HG02885 (cell line): ENCODE measurements around the gene DLL4.
A peak's percentile ranks its signal among the peaks of the same experiment; 100 is the strongest.

Experiments
- ATAC-seq: cut with Tn5 transposase; IDR thresholded peaks from one replicate; pipeline ENCODE4 v1.9.1; 2021; ENCODE audit warnings: mild to moderate bottlenecking; ENCODE audit not compliant: unreplicated experiment, poor library complexity

The DLL4 gene

GRCh38 chr15:40928821-40929659 is at the start of gene DLL4:
DLL4 (plus strand) TSS chr15:40929340; CDS start chr15:40929669, 329 bp downstream.
- no peak for ATAC-seq

GRCh38 chr15:40879609-40880008 is 49.5 kb upstream of the DLL4 start:
- no peak for ATAC-seq

DNA sequence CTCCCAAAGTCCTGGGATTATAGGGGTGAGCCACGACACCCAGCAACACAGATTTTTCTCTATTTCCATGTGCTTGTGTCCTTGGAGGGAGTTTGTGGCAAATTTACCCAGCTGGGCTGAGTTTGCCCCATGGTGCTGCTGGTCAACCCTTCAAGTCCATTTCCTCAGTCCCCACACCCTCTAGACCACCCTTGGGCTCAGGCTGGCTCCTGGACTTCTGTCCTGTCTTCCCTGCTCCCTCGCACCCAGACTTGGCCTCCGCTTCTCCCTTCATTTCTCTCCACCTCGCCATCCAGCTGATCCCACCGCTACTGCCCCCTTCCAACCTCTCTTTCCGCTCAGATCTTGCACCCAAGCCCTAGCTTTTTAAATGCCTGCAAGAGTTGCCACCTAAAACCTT is 47.8 kb upstream of the DLL4 start:
- ATAC-seq: no peak

DNA sequence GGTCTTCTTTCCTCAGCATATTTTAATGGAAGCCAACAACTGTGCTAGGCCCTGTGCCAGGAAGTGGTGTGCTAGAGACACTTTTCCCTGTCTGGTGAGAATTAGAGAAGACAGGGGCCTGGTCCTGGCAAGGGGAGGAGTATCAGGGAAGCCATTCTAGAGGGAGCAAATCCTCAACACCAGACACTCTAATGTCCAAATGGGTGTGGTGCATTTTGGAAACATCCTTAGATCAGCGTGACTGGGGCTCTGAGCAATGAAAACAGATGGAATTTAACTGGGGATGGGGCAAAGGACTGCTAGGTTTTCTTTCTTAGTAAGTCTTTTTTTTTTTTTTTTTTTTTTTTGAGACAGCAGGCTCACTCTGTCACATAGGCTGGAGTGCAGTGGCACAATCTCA is 42.6 kb upstream of the DLL4 start:
- no peak for ATAC-seq

DNA sequence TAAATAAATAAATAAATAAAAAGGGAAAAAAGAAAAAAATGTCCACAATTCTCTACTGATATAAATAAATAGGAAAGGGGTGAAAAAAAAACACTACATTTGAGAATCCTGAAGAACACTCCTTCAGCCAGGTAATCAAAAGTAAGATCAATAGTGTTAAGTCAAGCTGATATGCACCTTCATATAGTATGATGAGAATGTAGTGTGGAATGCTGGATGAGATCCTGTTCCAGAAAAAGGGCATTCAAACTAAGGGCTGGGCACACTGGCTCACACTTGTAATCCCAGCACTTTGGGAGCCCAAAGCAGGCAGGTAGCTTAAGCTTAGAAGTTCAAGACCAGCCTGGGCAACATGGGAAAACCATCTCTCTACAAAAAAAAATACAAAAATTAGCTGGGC is 40.0 kb upstream of the DLL4 start:
- no peak for ATAC-seq

DNA sequence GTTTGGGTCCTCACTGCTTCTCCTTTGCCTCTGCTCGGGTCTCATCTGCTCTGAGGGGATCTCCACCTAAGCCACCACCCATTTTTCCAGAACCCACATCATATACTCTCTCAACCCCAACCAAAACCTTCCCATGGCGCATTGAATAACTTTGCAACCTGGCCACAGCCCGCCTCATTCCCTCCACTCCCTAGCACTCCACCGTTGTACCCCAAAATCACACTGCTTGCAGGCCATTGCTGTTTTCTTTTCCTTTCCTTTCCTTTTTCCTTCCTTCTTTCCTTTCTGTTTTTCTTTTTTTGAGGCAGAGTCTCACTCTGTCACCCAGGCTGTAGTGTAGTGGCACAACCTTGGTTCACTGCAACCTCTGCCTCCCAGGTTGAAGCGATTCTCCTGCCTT is 38.0 kb upstream of the DLL4 start:
- ATAC-seq: no peak

GRCh38 chr15:40891810-40892446 is 37.2 kb upstream of the DLL4 start:
- peak; percentile 27 for ATAC-seq

DNA sequence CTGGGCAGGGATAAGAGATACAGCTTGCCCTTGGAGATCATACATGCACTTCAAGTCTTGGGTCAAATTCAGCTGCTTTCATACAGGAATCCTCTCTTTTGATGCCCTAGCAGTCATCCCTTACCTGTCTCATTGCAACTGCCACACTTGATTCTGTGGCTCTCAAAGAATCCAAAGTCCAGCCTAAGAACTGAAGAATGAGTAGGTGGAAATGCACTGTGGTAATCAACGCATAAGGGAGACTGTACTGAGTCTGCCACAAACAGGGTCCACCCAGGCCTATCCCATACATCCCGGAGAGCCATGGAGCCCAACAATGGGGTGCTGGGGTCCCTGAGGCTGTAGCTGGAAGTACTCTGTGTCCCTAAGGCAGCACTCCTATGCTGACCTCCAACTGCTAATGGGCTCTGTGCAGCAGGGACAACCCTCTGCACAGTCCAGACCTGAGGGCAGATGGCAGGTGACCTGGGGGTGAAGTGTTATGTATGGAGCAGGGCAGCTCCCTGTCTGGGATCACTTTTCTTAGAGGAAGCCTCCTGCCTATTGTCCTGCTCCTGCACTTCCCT is 36.6 kb upstream of the DLL4 start:
- no peak for ATAC-seq

DNA sequence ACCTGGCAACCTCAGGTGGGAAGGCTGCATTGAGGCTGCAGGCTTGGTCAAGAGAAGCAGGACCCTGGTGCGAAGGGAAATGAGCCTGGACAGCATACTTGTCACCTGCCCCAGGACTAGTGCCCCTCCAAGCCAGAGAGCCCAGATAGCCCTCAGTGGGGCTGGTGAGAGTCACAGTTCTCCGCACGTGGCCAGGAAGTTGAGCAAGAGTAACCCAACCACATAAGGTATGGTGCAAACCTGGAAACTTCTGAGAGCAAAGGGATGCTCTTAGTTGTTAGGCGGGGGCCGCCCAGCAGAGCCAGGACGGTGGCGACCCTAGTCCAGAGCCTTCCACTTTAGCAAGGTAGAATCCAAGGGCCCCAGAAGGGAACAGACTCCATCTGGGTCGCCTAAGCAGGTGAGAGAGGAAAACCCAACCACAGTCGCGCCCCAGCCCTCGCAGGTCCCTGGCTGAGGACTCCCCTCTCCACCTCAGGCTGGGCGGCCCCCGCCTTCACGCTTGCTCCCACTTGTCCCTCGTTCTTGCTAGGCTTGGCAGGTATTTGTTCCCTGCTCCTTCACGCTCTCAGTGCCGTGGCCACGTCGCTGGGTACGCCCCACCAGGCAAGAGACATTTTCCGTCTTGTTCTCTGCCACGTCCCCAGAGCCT is 36.0 kb upstream of the DLL4 start:
- ATAC-seq: no peak

- ATAC-seq: peak; percentile 90
Observed at GRCh38 chr15:40893733-40894680, 35.1 kb upstream of the DLL4 start, which contains the start of gene VPS18. VPS18 (plus strand) TSS chr15:40894450; CDS start chr15:40894769, 319 bp downstream.

DNA sequence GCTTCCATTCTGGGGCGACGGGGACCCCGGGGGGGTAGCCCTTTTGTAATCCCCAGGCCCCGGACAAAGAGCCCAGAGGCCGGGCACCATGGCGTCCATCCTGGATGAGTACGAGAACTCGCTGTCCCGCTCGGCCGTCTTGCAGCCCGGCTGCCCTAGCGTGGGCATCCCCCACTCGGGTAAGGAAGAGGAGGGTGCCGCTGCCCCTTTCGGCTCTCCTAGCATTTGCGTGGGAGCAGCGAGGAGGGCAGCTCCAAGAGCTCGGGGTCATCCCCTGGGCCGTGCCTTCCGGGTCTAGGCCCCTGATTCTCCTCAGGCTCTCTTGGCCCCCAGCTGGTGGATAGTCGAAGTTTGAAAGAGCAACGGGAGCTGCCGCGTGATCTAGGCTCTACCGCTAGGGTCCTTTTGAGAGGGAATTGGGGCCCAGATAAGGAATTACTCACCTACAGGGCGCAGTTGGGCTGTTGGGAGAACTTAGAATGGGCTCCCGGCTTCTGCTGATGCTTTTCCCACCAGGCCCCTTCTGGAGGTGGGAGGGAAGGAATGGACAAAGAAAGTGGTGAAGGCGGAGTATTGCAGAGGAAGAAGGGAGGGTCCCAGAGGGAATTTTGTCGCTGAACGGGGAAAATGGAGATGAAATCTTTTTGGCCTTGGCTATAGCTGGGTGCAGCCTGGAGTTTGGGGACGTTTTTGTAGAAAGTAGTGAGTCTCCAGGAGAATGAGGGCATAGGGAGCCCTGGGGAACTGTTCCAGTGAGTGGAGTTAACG is 34.3 kb upstream of the DLL4 start:
- ATAC-seq: peak; percentile 44

GRCh38 chr15:40899536-40900207 is 29.5 kb upstream of the DLL4 start:
- no peak for ATAC-seq

- no peak for ATAC-seq
Observed at GRCh38 chr15:40900256-40901052, 28.7 kb upstream of the DLL4 start.

DNA sequence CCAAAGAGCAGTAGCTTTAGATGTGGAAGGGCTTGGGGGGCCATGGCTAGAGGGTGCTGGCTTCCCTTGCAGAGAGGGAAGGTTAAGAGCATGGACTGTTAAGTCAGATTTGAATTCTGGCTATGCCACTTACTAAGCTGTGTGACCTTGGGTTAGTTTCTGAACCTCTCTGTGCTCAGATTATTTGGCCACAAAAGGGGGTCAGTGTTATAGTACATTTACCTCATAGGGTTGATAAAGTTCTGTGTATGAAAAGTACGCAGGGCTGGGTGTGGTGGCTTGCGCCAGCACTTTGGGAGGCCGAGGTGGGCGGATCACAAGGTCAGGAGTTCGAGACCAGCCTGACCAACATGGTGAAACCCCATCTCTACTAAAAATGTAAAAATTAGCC is 28.1 kb upstream of the DLL4 start:
- ATAC-seq: no peak

GRCh38 chr15:40902605-40903561 is 26.3 kb upstream of the DLL4 start:
- no peak for ATAC-seq

DNA sequence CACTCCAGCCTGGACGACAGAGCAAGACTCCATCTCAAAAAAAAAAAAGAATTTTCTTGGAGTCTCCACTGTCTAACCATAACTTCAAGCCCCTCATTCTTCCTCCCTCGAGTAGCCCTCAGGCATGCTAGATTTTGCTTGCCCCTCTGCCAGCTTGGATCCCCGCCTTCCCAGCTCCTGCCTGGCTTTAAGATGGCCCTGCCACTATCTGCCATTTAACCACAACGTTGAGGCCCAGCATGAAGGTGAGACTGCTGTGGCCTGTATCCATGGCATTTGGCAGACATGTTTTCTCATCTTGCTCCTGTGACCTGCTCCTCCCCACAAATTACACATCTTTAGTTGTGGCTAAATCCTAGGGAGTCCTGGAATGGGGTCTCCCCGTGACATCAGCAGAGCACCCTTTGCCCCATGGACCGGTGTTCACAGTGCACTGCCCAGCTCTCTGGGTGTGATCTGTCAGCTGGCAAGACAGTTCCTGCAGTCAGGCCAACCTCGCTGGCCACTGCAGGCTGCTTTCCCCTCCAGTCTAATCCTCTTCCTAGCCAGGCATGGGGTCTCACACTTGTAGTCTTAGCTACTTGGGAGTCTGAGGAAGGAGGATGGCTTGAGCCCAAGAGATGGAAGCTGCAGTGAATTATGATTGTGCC is 24.5 kb upstream of the DLL4 start:
- no peak for ATAC-seq
